ENCODE data around the gene KCNQ5.

GRCh38 chr6:73032586-73032985 lies 410.7 kb downstream of the KCNQ5 start:
- no peak for TF ChIP-seq CTCF (IDR thresholded peaks at IDR 0.05)
- no peak for TF ChIP-seq POLR2A (IDR thresholded peaks at IDR 0.05)
